Lower leg skin (tissue), 3 donors: Measurements from ENCODE around the gene INPP4B.

Source experiments
- CTCF ChIP-seq, 3 donors: fragments of 450-650 bp; IDR thresholded peaks; one replicate each; pipeline ENCODE4 v1.5.1; 2016; ENCODE audit warnings: antibody characterized with exemption in 3 of 3, mild to moderate bottlenecking in 3 of 3, moderate library complexity in 2 of 3
- POLR2A ChIP-seq, 2 donors: fragments of 450-650 bp; IDR thresholded peaks; one replicate each; pipeline ENCODE4 v1.6.1; 2016 to 2017; ENCODE audit warnings: antibody characterized with exemption in 2 of 2, mild to moderate bottlenecking in 1 of 2, moderate library complexity in 1 of 2

GRCh38 chr4:142380052-142380602 lies 466.0 kb downstream of the INPP4B start:
- TF ChIP-seq CTCF (IDR thresholded peaks at IDR 0.05): no peak
- no peak for TF ChIP-seq POLR2A (IDR thresholded peaks at IDR 0.05)
